ENCODE measurements around the gene BABAM2. TPM values are rescaled to one million over a fixed set of nuclear protein-coding genes. Genes with fewer than 3 reads are reported as not detected.
A peak's percentile ranks its signal among the peaks of the same experiment; 100 is the strongest.

Gene BABAM2
- total RNA-seq, 1 donor from 2014 or later: 58.9 TPM

- Histone ChIP-seq H3K27me3 (ENCODE audit: low read depth) (no peaks in the 10 kb centered on the region), H3K36me3 (no peaks in the 10 kb centered on the region), H3K4me3 (no peak overlapping the region), H3K27ac (replicated peaks) (peak overlapping the region; percentile 68), H3K4me1 (peaks cover 60% of the 10 kb centered on the region), H3K9me3 (replicated peaks) (peaks cover 6% of the 10 kb centered on the region)
- peak; percentile 52 for TF ChIP-seq CTCF (IDR thresholded peaks at IDR 0.05; ENCODE audit: borderline replicate concordance)
- no peak for DNase-seq
- intact Hi-C loops (cut with micrococcal nuclease): no loop called here
Measured at GRCh38 chr2:27954771-27955383, 64.3 kb downstream of the BABAM2 start.

GRCh38 chr2:27955384-27956161, 65.0 kb downstream of the BABAM2 start:
- no peak for TF ChIP-seq CTCF (IDR thresholded peaks at IDR 0.05; ENCODE audit: borderline replicate concordance)
- peaks cover 6% of the 10 kb centered on the region for H3K9me3 ChIP-seq (replicated peaks)
- no peak overlapping the region for H3K4me3 ChIP-seq
- H3K4me1 ChIP-seq: peaks cover 65% of the 10 kb centered on the region
- no peaks in the 10 kb centered on the region for H3K36me3 ChIP-seq
- H3K27me3 ChIP-seq (ENCODE audit: low read depth): no peaks in the 10 kb centered on the region
- peak overlapping the region; percentile 68 for H3K27ac ChIP-seq (replicated peaks)
- no peak for DNase-seq
- intact Hi-C loops (cut with micrococcal nuclease): no loop called here

GRCh38 chr2:27956888-27957287, 66.4 kb downstream of the BABAM2 start:
- no peaks in the 10 kb centered on the region for H3K36me3 ChIP-seq
- DNase-seq: no peak
- H3K27ac ChIP-seq (replicated peaks): no peak overlapping the region
- H3K9me3 ChIP-seq (replicated peaks): peaks cover 5% of the 10 kb centered on the region
- H3K4me1 ChIP-seq: peaks cover 70% of the 10 kb centered on the region
- intact Hi-C loops (cut with micrococcal nuclease): no loop called here
- H3K4me3 ChIP-seq: no peak overlapping the region
- no peaks in the 10 kb centered on the region for H3K27me3 ChIP-seq (ENCODE audit: low read depth)
- no peak for TF ChIP-seq CTCF (IDR thresholded peaks at IDR 0.05; ENCODE audit: borderline replicate concordance)

- Histone ChIP-seq H3K36me3 (no peaks in the 10 kb centered on the region), H3K4me1 (peaks cover 67% of the 10 kb centered on the region), H3K27me3 (ENCODE audit: low read depth) (no peaks in the 10 kb centered on the region), H3K4me3 (no peak overlapping the region), H3K9me3 (replicated peaks) (no peaks in the 10 kb centered on the region), H3K27ac (replicated peaks) (peak overlapping the region; percentile 7)
- DNase-seq: no peak
- TF ChIP-seq CTCF (IDR thresholded peaks at IDR 0.05; ENCODE audit: borderline replicate concordance): no peak
- intact Hi-C loops (cut with micrococcal nuclease): no loop called here
Measured at GRCh38 chr2:27958711-27959378, 68.3 kb downstream of the BABAM2 start.

- Histone ChIP-seq H3K27ac (replicated peaks) (peak overlapping the region; percentile 13), H3K36me3 (no peaks in the 10 kb centered on the region), H3K4me1 (peaks cover 61% of the 10 kb centered on the region), H3K9me3 (replicated peaks) (no peaks in the 10 kb centered on the region), H3K27me3 (ENCODE audit: low read depth) (no peaks in the 10 kb centered on the region), H3K4me3 (no peak overlapping the region)
- DNase-seq: no peak
- no peak for TF ChIP-seq CTCF (IDR thresholded peaks at IDR 0.05; ENCODE audit: borderline replicate concordance)
- intact Hi-C loops (cut with micrococcal nuclease): no loop called here
Measured at GRCh38 chr2:27959496-27959895, 69.0 kb downstream of the BABAM2 start.

All from left ventricle myocardium inferior (tissue), 1 donor.